DOHH2 (cell line): Measurements from ENCODE around the gene DNMBP.
"Not testable (repeated sequence)": the region's sequence is repeated elsewhere in the genome, so short reads cannot be mapped to it uniquely, and the experiment has no call there.

Experiments
- H3F3A ChIP-seq: fragments of 200-600 bp; sonication (generic), shearing (Covaris generic); 2 replicates; pipeline ENCODE4 v1.6.0; 2016; ENCODE audit warnings: antibody characterized with exemption, mild to moderate bottlenecking; ENCODE audit not compliant: control insufficient read depth, insufficient read depth
- H3K27ac ChIP-seq: fragments of 200-600 bp; sonication (generic); 2 replicates; pipeline ENCODE4 v1.5.1; 2014; ENCODE audit warnings: low read depth, mild to moderate bottlenecking, low read length, moderate library complexity
- H3K27me3 ChIP-seq: fragments of 200-600 bp; sonication (generic); 2 replicates; pipeline ENCODE4 v1.6.1; 2014; ENCODE audit warnings: mild to moderate bottlenecking, low read length, mixed read lengths; ENCODE audit not compliant: control insufficient read depth
- H3K36me3 ChIP-seq: fragments of 200-600 bp; sonication (generic); 2 replicates; pipeline ENCODE4 v1.6.1; 2014; ENCODE audit warnings: mild to moderate bottlenecking, low read length, moderate library complexity, mixed read lengths; ENCODE audit not compliant: control insufficient read depth
- H3K4me1 ChIP-seq: fragments of 200-600 bp; sonication (generic); 2 replicates; pipeline ENCODE4 v1.6.1; 2014; ENCODE audit warnings: mild to moderate bottlenecking, low read length, mixed read lengths; ENCODE audit not compliant: control insufficient read depth
- H3K4me2 ChIP-seq: fragments of 200-600 bp; sonication (generic); 2 replicates; pipeline ENCODE4 v1.6.0; 2014; ENCODE audit warnings: mild to moderate bottlenecking, low read length, moderate library complexity
- H3K4me3 ChIP-seq: fragments of 200-600 bp; sonication (generic); 2 replicates; pipeline ENCODE4 v1.5.1; 2014; ENCODE audit warnings: mild to moderate bottlenecking, low read length, mixed read lengths
- H3K79me2 ChIP-seq: fragments of 200-600 bp; sonication (generic); 2 replicates; pipeline ENCODE4 v1.6.1; 2014; ENCODE audit warnings: mild to moderate bottlenecking, low read length, mixed read lengths; ENCODE audit not compliant: control insufficient read depth
- H3K9me2 ChIP-seq: fragments of 200-600 bp; sonication (generic); replicated peaks from 2 replicates; pipeline ENCODE4 v1.6.1; 2014; ENCODE audit warnings: mild to moderate bottlenecking, low read length, mixed read lengths; ENCODE audit not compliant: control insufficient read depth
- H3K9me3 ChIP-seq: fragments of 200-600 bp; sonication (generic); 2 replicates; pipeline ENCODE4 v1.6.1; 2014; ENCODE audit warnings: antibody characterized with exemption, low read length, mixed read lengths; ENCODE audit not compliant: control insufficient read depth, insufficient read depth
- H4K20me1 ChIP-seq: fragments of 200-600 bp; sonication (generic); 2 replicates; pipeline ENCODE4 v1.6.0; 2014; ENCODE audit warnings: low read depth, mild to moderate bottlenecking, antibody characterized with exemption, low read length, moderate library complexity; ENCODE audit not compliant: control insufficient read depth, insufficient read depth
- CTCF ChIP-seq: fragments of 200-600 bp; sonication (generic); IDR thresholded peaks from one replicate; pipeline ENCODE4 v1.5.1; 2014; ENCODE audit warnings: antibody characterized with exemption, mild to moderate bottlenecking, low read depth, low read length; ENCODE audit not compliant: poor library complexity, severe bottlenecking
- EZH2phosphoT487 ChIP-seq: fragments of 200-600 bp; sonication (generic); IDR thresholded peaks from 2 replicates; pipeline ENCODE4 v1.6.1; 2017; ENCODE audit warnings: borderline replicate concordance, mild to moderate bottlenecking, antibody characterized with exemption, low read length, moderate library complexity, mixed read lengths

The DNMBP gene

GRCh38 chr10:99869581-99870122 lies 140.1 kb downstream of the DNMBP start:
- TF ChIP-seq CTCF (no peak), EZH2phosphoT487 (no peak)
- peaks cover 13% of the 10 kb centered on the region for H3K4me1 ChIP-seq
- H4K20me1 ChIP-seq: no peaks in the 10 kb centered on the region
- H3K79me2 ChIP-seq: no peaks in the 10 kb centered on the region
- H3K36me3 ChIP-seq: no peaks in the 10 kb centered on the region
- 0 out of 2 replicates have a peak, but pooled peaks cover 3% of the 10 kb centered on the region for H3F3A ChIP-seq
- no peak overlapping the region for H3K27ac ChIP-seq
- peak overlapping the region; percentile 36; the same call in 1 of the 2 replicates for H3K4me3 ChIP-seq
- H3K4me2 ChIP-seq: peak overlapping the region; percentile 50
- H3K9me3 ChIP-seq: no peaks in the 10 kb centered on the region
- H3K9me2 ChIP-seq: no peaks in the 10 kb centered on the region
- no peaks in the 10 kb centered on the region for H3K27me3 ChIP-seq

GRCh38 chr10:99867250-99867649 lies 142.5 kb downstream of the DNMBP start:
- not testable (repeated sequence) for H3K4me2 ChIP-seq, H3K27me3 ChIP-seq, H3K36me3 ChIP-seq, H3K79me2 ChIP-seq, H4K20me1 ChIP-seq, H3K9me3 ChIP-seq, H3K9me2 ChIP-seq, H3F3A ChIP-seq, H3K4me3 ChIP-seq, H3K27ac ChIP-seq
- peaks cover 13% of the 10 kb centered on the region for H3K4me1 ChIP-seq

- H3K9me2 ChIP-seq, H3K27me3 ChIP-seq, H3K4me3 ChIP-seq, H3F3A ChIP-seq, H4K20me1 ChIP-seq, H3K36me3 ChIP-seq, H3K4me1 ChIP-seq, H3K27ac ChIP-seq, H3K9me3 ChIP-seq, H3K79me2 ChIP-seq, H3K4me2 ChIP-seq: not testable (repeated sequence)
These were observed 146.1 kb downstream of the DNMBP start for GRCh38 chr10:99863535-99864240.

GRCh38 chr10:99860466-99860865 lies 149.3 kb downstream of the DNMBP start:
- Histone ChIP-seq H3K27me3 (no peaks in the 10 kb centered on the region), H3K4me2 (no peak overlapping the region), H3K27ac (no peak overlapping the region), H3K9me2 (no peaks in the 10 kb centered on the region), H3K9me3 (no peaks in the 10 kb centered on the region), H3K36me3 (no peaks in the 10 kb centered on the region), H3K4me1 (peaks cover 4% of the 10 kb centered on the region; the same call in 1 of the 2 replicates), H4K20me1 (no peaks in the 10 kb centered on the region), H3F3A (no peaks in the 10 kb centered on the region), H3K4me3 (no peak overlapping the region), H3K79me2 (no peaks in the 10 kb centered on the region)
- TF ChIP-seq EZH2phosphoT487 (no peak), CTCF (no peak)
